Measurements from ENCODE around the gene SDF4.
"Not testable (repeated sequence)": the region's sequence is repeated elsewhere in the genome, so short reads cannot be mapped to it uniquely, and the experiment has no call there.

The SDF4 gene

DNA sequence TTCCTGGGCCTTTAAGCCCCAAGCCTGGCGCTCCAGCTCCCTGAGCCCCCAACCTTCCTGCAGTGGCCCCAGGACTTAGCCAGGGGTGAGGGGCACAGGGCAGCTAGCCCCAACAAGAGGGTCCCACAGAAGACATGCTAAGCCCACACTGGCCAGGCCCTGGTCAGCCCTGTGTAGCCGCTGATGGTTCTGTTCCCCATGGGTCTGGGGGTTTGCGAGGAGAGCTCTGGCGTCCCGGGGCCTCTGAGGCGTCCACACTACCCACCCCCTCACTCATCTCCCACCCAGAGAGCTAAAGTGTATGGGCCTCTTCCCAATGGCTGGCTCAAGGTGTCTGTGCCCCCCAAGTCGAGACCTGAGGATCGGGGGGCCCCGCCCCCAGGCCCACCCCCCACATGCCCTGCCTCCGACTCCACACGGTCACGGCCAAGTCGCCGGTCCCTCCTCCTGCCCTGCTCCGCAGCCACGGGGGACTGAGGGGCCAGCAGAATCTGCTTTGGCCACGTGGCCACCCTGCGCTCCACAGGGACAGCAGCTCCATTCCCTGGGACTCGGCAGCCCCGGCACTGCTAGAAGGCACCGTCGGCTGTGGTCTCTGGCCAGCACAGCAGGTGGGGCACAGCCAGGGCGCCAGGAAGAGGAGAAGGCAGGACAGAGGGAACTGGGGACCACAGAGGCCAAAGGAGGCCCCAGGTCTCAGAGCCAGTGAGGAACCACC is 33.2 kb downstream of the SDF4 start:
- no peak for DNase-seq (ENCODE audit: low read depth)

DNA sequence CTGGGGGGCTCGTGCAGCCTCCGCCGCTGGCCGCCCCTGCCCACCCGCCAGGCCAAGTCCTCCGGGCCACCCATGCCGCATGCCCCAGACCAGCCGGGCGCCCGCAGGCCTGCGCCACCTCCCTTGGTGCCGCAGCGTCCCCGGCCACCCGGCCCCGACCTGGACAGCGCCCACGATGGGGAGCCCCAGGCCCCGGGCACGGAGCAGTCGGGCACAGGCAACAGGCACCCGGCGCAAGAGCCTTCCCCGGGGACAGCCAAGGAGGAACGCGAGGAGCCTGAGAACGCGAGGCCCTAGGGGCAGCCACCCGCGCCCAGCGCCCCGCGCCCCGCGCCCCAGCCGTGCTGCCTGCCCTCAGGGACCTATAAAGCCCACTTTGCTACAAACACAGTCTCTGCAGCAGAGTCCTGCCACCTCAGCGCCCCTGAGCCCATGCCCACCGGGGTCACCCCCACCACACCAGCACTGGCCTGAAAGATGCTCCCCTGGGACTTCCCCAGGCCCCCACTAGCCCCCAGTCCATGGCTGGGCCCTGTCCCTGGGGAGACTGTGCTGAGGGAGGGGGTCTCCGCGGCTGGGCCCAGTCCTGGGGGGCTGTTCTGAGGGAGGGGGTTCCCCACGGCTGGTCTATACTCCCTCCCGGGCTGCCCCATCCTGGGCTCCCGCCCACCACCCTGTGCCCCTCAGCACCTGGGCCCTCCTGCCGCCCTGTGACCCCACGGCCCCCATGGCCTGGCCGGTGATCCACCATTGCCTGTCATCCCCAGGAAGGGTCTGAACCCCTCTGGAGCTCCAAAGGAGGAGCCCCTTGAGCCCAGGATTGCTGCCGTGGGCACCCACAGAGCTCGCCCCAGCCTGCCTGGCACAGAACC is 34.0 kb downstream of the SDF4 start:
- no peak for DNase-seq (ENCODE audit: low read depth)

GRCh38 chr1:1197188-1197500 is 34.7 kb downstream of the SDF4 start:
- no peak for DNase-seq (ENCODE audit: low read depth)

DNA sequence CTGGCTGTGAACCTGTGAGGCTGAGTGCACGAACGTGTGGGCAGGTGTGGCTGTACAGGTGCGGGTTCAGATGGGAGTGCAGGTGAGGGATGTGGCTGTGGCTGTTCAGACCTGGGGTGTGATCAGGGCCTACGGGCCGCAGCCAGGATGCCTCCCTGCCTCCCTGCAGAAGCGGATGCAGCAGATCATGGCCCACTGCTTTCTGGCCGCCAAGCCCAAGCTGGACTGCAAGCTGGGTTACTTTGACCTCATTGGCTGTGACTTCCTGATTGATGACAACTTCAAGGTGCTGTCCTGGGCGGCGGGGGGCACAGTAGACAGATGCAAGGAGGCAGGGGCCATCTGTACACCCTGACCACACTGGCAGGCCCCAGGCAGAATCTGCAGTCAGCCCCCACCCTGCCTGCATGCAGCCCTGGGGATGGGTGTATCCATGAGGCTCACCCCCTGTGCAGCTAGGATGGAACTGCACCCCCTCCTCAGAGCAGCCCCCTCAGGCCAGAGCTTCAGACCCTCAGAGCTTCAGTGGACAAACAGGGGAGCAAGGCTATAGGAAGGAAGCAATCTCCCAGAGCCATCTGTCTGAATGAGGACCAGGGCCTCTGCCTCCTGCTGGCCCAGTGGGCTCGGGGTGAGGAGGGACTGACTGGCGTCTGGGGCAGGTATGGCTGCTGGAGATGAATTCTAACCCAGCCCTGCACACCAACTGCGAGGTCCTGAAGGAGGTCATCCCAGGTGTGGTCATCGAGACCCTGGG is 35.2 kb downstream of the SDF4 start:
- DNase-seq (ENCODE audit: low read depth) = no peak

DNA sequence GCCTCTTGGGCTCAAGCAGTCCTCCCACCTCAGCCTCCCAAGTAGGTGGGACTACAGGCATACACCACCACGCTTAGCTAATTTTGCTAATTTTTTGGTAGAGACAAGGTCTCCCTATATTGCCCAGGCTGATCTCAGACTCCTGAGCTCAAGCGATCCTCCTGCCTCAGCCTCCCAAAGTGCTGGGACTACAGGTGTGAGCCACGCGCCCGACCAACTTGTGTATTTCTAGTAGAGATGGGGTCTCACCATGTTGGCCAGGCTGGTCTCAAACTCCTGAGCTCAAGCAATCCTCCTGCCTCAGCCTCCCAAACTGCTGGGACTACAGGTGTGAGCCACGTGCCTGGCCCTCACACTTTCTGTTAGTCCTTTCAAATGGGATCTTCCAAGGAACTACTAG is 36.1 kb downstream of the SDF4 start:
- not testable (repeated sequence) for DNase-seq (ENCODE audit: low read depth)

GRCh38 chr1:1194723-1195122 is 37.1 kb downstream of the SDF4 start:
- no peak for DNase-seq (ENCODE audit: low read depth)

DNA sequence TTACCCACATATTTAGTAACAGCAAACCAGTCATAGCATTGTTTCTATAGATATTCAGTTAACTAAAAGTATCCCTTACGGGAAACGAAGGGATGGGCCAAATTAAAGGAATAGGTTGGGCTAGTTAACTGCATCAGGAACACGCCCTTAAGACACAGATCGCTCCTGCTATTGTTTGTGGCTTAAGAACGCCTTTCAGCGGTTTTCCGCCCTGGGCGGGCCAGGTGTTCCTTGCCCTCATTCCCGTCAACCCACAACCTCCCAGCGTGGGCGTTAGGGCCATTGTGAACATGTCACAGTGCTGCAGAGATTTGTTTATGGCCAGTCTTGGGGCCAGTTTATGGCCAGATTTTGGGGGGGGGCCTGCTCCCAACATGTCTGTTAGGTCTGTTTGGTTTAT is 40.1 kb downstream of the SDF4 start:
- no peak for DNase-seq (ENCODE audit: low read depth)

DNA sequence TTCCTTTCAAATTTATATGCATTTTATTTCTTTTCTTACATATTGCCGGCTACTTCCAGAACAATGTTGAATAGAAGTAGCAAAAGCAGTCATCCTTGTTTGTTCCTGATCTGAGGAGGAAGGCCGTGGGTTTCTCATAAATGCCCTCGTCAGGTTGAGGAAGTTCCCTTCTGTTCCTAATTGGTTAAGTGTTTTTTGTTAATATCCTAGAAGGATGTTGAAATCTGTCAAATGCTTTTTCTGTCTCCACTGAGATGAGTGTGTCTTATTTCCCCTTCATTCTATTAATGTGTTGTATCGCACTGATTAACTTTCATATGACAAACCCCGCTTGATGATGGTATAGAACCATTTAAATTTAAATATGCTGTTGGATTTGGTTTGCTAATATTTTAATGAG is 42.7 kb downstream of the SDF4 start:
- DNase-seq (ENCODE audit: low read depth) = no peak

GRCh38 chr1:1187938-1188337 is 43.9 kb downstream of the SDF4 start:
- peak; percentile 35 for DNase-seq (ENCODE audit: low read depth)

GRCh38 chr1:1185101-1185765 is 46.6 kb downstream of the SDF4 start:
- DNase-seq (ENCODE audit: low read depth) = no peak

GRCh38 chr1:1183833-1184775 is 47.7 kb downstream of the SDF4 start:
- DNase-seq (ENCODE audit: low read depth) = no peak

DNA sequence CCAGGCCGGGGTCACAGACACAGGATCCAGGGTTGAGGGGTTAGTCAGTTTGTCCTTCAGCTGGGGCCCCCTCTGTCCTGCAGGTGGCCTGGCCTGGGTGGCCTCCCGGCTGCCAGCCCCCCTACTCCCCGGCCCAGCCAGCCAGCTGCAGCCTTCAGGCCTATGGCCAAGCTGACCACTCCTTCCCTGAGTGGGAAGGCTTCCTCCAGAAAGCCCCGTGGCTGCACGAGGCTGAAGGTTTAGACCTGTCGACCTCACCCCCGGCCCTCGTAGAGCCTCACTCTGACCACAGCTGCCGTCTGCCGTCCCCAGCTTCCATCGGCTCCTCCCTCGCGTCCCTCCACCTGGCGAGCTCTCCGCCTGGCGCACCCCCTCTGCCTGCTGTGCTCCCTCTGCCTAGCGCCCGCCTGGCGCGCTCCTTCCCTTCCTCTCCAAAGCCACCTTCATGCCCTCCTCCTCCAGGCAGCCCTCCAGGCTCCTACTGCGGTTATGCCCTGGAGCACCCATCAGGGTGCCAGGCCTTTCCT is 48.5 kb downstream of the SDF4 start:
- no peak for DNase-seq (ENCODE audit: low read depth)

GRCh38 chr1:1182491-1183220 is 49.1 kb downstream of the SDF4 start:
- DNase-seq (ENCODE audit: low read depth) = no peak

- DNase-seq (ENCODE audit: low read depth) = no peak
These were observed 49.8 kb downstream of the SDF4 start for GRCh38 chr1:1181938-1182410.

DNA sequence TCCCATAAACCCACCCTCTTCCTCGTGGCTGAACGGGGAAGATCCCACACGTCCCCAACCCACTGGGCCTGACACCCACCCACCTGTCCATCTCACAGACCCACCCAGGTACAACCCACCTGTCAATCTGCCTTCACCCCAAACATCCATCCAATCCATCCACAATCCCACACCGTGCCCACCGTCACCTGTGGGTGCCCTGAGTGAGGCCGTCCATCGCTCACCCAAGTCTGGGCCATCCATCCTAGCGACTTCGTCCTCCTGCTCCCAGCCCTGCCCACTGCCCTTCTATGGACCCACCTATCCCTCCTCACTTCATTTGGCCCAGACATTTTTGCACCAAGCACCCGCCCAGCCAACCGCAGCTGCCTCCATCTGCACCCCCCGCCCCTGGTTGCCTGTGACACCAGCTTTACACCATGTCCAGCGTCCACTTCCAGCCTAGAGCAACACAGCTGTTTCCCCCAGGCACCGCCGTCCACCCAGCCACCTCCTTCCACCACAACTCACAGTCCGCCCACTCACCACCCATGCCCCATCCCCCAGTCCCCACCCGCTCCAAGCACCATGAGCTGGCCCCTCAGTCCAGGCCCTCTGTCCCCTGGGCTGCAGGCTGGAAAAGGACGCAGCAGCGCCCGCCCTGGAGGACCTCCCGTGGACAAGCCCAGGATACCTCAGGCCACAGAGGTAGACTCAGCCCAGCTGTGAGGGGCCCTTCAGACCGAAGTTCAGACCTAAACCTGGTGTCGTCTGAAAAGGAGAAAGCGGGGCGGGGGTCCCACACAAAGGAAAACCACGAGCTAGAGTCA is 50.5 kb downstream of the SDF4 start:
- no peak for DNase-seq (ENCODE audit: low read depth)

DNA sequence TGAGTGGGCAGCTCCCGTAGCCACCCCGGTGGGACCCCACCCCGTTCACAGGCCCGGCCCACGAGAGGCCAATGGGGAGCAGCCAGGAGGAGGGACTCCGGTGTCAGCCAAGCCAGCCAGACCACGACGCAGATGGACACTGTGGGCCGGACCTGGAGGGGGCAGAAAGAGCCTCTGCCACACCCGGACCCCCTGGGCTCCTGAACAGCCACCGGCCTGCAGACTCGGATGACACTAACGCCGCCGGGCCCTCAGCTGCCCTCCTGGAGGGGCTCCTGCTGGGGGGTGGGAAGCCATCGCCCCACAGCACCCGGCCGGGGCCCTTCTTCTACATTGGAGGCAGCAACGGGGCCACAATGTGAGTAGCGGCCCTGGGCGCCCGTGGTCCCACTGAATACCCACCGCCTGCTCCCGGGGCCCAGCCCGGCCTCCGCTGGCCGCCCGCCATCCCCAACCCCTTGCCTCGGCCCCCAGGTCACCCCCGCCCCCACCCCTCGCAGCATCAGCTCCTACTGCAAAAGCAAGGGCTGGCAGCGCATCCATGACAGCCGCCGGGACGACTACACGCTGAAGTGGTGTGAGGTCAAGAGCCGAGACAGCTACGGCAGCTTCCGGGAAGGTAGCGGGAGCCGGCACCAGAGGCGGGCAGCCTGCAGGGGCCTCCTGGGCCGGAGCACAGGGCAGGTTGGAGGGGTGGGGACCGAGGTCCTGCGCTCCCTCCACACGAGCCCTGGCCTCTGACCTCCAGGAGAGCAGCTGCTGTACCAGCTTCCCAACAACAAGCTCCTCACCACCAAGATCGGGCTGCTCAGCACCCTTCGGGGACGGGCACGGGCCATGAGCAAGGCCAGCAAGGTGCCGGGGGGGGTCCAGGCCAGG is 51.6 kb downstream of the SDF4 start:
- no peak for DNase-seq (ENCODE audit: low read depth)

DNA sequence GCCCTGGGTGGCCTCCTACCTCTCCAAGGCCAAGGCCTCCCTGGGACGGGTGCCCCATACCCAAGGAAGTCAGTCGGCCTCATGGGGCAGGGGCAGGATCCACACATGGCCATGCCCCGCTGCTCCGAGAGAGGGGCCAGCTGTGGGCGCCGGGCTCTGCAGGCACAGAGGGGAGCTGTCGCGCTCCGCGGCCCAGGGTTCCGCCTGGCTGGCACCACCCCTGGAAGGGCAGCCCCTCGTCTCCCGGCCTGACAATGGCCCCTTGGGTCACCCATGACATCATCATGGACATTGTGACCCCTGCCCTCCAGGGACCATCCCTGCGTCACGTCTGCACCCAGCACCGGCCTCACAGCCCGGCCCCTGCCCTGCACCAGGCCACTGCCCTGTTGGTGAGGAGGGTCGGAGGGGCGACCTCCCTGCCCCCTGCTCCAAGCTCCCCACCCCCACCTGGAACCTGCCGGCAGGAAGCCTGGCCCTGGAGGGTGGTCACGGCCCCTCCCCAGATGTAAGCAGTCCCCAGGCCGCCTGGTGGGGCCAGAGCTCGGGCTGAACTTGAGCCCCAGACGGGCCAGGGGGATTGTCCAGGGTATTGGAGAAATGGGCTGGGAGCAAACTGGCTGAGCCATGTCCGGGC is 52.3 kb downstream of the SDF4 start:
- DNase-seq (ENCODE audit: low read depth) = no peak
